ENCODE data around the gene SLC25A44.
A peak's percentile ranks its signal among the peaks of the same experiment; 100 is the strongest.

Gene SLC25A44, protein sequence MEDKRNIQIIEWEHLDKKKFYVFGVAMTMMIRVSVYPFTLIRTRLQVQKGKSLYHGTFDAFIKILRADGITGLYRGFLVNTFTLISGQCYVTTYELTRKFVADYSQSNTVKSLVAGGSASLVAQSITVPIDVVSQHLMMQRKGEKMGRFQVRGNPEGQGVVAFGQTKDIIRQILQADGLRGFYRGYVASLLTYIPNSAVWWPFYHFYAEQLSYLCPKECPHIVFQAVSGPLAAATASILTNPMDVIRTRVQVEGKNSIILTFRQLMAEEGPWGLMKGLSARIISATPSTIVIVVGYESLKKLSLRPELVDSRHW
- total RNA-seq: 32.7 to 61.9 (median 43.2) reads per million in 3 experiments

DNA sequence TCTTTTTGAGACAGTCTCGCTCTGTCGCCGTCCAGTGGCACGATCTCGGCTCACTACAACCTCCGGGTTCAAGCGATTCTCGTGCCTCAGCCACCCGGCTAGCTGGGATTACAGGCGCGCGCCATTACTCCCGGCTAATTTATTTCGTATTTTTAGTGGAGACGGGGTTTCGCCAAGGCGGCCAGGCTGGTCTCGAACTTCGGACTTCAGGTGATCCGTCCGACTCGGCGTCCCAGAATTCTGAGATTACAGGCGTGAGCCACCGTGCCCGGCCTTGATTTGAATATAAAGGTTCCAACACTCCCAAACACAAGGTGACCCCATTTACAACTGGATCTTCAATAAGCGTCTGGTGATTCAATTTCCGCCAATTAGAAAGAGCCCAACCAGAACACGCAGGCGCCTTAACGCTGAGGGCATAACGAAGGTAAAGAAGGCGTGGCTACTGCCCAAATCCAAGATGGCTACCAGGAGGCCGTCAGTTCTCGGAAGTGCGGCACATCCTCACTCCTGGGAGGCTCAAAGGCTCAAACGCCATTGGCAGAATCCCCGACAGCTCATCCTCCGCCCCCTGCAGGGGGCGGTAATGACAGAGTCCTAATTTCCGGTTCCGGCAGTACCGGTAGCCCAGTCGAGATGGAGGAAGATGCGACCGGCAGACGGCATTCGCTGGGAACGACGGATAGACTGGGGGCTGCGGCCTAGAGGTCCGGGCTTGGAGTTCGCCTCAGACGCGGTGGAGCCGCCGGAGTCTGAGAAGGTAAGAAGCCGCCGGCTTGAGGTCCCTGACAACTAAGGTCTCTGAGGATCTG, at the start of gene SLC25A44:
SLC25A44 (plus strand) TSS at position 617 of the 812 bp plus-strand sequence. CDS start 5,744 bp downstream, outside the sequence.
- DNase-seq: peak; percentile 98

DNA sequence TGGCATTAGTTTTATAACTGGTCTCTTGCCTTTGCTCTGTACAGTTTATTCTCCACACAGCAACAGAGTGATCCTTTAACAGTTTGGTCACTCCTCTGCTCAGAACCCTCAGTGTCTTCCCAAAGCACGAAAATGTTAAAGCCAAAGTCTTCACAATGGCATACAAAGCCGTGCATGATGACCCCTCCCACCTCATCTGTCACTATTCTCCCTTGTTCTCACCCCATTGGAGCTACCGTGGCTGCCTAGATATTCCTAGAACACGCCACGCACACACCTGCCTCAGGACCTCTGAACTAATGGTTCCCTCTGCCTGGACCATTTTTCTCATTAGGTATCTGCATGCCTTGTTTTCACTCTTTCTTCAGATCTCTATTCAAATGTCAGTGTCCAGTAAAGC, 49.2 kb upstream of the SLC25A44 start:
- DNase-seq: no peak

DNA sequence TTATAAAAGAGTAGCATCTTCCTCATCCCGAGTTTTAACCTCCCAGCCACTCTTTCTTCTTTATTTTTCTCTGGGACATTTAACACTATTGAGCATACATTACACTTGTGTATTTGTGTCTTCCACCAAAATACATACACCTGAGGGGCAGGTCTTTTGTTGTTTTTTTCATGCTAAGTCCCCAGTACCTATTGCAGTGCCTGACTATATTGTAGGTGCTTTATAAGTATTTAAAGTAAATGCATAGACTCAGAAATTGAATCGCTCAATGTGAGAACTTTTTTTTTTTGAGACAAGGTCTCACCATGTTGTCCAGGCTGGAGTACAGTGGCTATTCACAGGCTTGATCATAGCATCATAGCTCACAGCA, 48.3 kb upstream of the SLC25A44 start:
- no peak for DNase-seq

DNA sequence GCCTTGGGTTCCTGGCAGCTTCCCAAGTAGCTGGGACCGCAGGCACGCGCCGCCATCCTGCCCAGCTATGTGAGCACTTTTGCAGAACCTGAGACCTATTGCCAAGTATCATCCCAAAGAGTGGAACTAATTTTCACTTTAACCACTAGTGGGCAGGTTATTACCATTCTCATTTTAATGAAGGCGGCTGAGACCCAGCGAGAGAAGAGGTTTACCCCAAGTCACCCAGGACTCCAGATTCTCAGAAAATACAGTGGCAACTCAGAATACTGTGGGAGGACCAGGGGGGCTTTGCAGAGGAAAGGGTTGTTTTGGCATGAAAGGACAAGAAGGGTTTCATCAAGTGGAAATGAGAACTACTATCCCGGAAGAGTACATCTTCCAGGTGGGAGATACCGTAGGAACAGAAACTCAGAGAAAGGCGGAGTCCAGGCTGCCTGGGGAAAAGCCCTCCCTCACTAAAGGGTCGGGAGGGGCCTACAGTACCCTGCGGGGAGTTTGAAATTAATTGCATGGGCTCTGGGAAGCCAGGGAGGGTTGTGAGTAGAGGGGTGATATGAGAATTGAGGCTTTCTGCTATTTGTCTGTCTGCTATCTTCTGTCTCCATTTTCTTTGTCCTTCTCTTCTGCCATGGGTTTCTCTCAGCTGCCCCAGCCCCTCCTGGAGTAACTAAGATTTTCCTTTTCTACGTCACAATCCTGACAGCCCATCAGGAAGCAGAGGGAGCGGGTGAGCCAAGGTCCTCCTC, 47.7 kb upstream of the SLC25A44 start:
- DNase-seq: peak; percentile 66

DNA sequence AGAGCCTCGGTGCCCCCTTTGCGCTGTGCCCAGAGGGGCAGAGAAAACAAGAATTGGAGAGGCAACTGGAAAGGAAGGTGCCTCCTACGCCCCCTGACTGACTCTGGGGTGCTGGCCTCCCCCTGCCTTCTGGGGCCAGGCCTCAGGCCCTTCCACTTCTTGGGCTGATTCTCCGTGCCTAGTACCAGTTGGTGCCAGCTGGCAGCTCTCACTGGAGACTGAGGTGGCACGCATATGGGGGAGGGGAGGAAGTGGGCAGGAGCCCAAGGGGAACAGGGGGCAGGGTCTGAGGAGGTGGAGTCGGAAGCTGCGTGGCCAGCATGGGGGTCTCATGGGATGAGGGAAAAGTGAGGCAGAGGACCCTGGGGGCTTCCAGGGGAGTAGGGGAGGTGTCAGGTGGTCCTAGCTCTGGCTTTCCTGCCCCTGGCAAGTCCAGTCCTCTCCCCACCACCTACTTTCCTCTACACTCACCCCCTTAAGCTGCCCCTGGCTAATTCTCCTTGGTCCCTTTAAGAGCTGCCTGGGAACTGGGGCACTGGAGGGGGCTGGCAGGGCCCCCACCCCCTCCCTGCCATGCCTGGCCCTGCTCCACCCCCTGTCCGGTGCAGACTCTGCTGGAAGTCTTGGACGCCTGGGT, 47.0 kb upstream of the SLC25A44 start:
- no peak for DNase-seq

DNA sequence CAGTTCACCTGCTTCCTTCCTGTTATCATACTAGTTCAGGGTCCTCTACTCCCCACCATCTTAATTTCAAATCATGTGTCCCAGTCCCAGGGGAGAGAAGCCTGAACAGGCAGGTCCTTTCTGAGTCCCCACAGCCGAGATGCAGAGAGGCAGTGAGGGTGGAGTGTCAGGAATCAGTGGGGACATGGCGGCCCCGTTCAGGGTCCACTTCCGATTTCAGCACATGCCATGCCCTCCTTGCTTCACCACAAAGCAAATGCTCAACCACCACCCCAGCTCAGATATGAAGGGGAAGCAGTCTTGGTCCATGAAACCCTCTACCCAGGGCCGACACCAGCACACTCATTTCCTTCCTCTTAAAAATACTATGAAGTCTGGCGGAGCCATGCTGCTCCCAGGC, 45.7 kb upstream of the SLC25A44 start:
- DNase-seq: no peak

DNA sequence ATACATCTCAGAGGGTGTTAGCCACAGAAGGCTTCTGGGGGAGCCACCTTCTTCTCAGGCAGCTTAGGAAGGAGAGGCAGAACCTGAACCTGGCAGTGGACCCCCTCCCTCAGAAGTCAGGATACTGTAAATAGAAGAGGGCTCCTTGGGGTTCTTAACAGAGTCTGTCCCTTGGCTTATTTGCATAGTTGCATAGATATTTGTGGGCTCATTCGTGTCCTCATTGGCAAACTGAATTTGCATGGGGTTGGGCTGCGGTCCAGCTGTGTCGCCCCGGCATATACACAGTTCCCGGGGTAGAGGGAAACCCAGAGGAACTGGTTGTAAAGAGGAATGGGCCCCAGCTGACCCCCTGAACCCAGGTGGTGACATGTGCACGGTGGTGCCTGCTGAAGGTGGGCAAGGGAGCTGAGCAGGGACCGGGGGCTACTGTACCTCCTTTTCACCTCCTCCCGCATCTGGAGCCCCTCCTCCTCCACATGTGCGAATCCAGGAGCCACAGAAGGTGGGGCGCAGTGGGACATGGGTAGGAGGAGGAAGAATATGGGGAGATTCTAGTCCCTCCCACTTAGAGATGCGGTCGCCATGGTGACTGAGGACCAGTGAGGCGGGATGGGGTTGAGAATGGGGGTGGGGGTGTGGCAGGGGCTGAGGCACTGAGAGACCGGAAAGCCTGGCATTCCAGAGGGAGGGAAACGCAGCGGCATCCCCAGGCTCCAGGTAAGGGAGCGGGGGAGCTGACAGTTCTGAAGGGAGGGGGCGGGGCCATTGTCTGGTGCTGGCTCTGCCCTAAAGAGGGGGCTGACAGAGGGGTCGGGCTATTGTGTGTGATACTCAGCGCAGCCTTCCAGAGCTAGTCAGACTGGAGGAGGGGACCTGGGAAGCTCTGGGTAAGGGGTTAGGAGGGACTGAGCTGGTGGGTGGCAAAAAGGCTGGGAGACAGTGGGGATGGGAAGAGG, 44.3 kb upstream of the SLC25A44 start:
- DNase-seq: no peak

DNA sequence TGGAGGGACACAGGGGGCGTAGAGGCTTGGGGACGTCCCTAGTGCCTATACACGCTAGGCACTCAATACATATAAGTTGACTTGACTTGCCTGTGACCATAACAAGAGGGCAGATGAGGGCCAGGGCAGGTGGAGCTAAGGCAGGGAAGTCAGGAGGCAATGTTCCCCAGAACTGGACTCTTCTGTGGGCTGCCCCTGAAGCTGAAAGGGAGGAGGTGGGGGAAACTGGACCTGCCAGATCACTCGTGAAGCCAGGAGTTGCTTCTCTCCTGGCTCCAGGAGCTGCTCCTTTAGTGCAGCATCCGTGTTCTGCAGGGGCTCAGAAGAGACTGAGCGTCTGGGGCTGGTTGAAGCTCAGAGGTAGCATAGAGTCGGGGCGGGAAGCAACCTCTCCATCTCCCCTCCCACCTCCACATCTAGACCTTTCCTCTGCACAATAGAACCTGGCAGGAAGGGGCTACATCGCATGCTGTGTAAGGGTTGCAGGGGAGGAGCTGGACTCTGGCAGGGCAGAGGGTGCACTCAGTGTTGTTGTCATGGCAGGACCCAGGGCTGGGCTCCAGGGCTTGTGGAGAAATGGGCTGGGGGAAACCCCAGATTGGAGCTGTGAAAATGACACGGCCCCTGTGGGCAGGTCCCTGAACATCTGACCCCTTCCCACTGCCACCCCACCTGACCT, 43.4 kb upstream of the SLC25A44 start:
- no peak for DNase-seq

DNA sequence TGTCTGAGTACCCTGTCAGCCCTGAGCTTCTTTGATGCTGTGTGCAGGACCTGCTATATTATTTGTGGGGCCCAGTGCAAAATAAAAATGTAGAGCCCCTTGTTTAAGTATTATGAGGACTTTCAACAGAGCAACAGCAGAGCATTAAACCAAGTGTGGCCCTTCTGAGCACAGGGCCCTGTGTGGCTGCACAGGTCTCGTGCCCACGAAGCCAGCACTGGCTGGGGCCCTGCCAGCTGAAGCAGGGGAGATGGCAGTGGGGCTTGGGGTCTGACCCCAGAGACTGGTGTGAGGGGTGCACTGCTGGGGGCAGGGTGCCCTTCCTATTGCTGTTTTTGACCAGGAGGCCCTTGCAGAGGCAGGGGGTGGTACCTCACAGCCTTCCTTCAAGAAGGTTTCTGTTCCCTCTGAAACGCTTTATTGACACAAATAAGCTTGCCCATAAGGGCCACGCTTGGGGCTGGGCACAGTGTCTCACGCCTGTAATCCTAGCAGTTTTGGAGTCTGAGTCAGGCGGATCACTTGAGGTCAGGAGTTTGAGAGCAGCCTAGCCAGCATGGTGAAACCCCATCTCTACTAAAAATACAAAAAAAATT, 42.7 kb upstream of the SLC25A44 start:
- no peak for DNase-seq

DNA sequence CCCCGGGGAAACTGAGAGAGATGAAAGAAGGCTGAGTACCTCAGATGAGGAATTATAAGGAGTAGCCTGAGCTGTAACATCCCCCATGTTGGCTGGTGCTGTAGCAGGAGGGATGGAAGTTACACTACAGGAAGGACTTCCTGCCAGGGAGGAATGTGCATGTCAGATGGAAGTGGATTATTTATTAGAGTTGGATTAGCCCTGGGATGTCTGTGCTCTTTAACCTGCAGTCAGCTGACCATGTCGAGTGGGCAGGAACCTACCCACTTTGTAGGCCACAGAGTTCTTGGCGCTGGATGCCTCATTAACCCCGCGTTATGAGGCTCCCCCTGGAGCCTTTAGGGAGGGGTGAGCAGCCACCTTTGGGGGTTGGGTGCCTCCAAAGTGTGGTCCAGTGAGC, 41.3 kb upstream of the SLC25A44 start:
- DNase-seq: no peak

DNA sequence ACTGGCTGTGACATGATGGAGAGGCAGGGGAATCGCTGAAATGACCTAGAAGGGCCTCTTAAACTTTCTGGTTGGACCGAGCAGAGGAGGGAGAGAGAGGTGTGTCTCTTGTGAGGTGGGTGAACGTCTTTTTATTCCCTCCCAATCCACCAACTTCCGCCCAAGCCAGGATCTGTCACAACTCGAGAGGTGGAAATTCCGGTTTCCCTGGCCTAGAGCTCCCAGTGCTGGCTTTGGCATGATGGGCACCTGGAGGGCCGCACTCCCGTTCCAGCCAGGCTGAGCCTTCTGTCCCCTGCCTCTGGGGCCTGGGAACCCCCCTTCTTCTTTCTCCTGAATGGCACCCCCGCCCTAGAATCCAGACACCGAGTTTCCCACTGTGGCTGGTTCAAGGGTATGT, 40.5 kb upstream of the SLC25A44 start, which contains the start of gene SEMA4A:
SEMA4A (plus strand) TSS at position 224 of the 400 bp plus-strand sequence. CDS start 994 bp downstream, outside the sequence.
- DNase-seq: no peak

DNA sequence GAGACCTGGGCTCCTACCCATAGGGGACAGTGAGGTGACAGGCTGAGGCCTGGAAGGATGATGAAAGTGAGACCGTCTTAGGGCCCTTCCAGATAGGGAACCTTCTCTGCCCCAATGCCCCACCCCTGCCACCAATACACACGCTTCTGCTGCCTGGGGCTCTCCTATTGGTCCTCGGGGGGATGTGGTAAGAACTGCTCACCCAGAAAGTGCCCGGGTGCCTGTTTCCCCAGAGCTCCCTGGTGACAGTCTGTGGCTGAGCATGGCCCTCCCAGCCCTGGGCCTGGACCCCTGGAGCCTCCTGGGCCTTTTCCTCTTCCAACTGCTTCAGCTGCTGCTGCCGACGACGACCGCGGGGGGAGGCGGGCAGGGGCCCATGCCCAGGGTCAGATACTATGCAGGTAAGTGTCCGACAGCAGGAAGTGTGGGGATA, 39.6 kb upstream of the SLC25A44 start:
- no peak for DNase-seq

DNA sequence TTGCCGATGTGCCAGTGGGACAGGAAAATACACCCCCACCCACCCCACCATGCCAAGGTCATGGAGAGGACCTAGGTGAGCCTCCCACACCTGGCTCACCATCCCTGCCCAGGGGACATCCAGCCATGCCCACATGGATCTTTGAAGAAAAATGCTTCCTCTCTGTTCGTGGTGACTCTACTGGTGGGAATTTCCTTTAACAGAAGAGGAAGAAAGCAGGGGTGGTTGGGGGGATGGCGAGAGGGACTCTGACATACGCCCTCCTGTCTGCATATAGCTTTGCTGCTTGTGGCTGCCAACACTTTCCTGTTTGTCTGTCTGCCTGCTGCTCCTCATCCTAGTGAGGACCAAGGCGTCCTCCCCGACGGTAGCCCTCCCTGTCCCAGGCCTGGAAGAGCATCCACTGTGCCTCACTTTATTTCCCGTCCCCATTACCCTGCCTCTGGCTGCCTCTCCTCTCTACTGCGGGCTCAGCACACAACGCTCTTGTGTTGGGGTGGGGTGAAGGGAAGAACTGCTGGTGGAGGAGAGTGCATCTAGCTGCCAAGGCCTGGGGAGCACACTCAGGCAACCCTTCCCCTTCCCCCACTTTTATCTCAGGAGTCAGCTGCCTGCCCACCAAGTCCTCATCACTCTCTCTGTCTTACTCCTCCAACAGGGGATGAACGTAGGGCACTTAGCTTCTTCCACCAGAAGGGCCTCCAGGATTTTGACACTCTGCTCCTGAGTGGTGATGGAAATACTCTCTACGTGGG, 38.0 kb upstream of the SLC25A44 start:
- DNase-seq: no peak

DNA sequence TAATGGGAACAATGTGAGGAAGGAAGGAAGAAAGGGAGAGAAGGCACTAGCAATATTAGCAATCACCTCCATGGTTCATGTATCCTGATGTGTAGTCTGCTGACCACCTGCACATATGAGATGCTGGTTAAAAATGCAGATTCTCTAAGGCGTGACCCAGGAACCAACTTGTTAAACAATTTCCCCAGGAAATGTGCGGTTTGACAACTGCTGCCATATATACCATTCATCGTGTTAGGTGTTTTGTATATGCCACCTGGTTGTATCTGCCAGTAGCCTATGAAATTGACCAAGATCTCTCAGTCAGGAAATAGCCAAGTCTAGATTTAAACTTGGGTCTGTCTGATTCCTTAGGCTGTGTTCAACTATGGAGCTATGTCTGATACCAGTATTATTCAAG, 36.4 kb upstream of the SLC25A44 start:
- no peak for DNase-seq

DNA sequence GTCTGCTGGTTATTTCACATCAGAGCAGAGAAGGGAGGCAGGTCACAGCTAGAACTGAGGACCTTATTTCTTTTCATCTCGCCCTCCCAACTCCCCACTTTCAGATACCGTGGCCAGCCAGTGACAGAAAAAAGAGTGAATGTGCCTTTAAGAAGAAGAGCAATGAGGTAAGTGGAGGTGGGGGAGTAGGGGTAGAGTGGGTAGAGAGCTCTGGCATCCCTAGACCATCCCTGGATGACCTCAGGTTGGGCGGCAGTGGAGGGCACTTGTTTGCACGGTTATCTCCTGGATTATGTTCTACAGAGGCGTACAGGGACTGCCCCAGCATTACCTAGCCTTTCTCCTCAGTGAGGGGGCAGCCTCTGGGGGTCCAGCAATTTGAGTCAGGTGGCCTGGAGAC, 35.9 kb upstream of the SLC25A44 start:
- no peak for DNase-seq

DNA sequence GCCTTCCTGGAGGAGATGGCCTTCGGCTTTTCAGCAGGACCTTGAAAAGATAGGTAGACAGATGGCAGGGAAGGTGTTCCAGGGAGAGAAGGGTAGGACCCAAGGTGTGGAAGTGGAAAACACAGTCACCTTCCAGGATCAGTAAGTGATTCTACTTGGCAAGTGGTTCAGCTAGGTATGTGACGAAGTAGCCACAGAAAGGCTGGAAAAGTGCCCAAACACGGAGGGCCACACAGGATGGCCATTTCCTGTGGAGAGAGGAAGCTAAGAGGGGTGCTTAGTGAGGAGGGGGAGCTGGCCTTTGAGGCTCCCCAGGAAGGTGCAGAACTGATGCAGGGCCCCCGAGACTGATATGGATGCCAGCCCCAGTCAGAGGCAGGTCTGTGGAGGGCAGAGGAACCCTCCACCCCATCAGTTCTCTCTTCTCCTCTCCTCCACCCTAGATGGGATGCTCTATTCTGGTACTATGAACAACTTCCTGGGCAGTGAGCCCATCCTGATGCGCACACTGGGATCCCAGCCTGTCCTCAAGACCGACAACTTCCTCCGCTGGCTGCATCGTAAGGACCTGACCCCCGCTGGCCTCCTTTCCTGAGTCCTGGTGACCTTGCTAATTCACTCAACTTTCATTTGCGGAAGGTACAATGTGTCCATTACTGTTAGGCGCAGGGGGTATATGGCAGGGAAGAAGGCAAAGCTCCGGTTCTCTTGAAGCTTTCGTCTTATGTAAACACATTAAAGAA, 33.7 kb upstream of the SLC25A44 start:
- DNase-seq: no peak

DNA sequence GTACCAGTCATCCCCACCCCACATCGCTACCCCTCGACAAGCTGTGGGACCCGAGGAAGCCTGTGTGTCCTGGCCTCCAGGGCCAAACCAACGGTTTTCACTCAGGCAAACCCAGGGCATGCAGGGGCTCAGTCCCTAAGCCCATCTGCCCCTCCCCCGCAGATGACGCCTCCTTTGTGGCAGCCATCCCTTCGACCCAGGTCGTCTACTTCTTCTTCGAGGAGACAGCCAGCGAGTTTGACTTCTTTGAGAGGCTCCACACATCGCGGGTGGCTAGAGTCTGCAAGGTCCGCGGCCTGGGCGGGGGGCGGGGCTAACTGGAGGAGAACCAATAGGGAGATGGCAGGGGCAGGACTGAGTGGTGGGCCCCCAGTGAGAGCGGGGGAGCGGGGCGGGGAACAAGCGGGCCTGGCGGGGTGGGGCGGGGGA, 33.1 kb upstream of the SLC25A44 start:
- DNase-seq: no peak

DNA sequence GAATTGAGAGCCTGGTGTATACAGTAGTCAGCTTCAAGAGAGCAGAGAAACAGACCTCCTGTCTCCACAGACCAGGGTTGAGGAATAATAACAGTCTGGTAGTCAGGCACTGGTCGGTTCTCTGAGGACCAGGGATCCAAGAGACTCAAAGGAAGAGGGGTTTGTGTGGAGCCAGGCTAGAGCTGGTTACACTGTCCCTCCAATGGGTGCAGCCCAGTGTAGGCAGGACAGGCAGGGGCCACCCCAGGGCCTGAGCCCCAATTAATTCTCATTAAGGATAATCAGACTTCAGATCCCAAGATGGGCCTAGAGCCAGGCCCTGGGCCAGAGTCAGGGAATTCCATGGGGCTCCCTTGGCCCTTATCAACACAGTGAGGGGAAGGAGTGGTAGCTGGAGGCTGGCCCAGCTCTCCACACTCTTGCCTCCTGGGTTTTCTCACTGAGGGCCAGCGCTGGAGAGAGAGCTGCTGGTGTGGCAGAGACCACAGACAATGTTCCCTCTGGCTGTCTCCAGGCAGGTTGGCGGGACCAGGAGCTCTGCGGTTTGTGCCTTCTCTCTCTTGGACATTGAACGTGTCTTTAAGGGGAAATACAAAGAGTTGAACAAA, 31.4 kb upstream of the SLC25A44 start:
- DNase-seq: no peak

DNA sequence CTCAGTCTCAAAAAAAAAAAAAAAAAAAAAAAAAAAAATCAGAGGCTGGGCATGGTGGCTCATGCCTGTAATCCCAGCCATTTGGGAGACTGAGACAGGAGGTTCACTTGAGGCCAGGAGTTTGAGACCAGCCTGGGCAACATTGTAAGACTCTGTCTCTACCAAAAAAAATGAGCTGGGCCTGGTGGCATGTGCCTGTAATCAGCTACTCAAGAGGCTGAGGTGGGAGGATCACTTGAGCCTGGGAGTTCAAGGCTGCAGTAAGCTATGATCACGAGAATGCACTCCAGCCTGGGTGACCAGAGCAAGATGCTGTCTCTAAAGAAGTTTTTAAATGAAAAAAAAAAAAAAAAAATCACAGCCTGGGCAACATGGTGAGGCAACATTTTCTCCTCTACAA, 30.2 kb upstream of the SLC25A44 start:
- no peak for DNase-seq
